B cell (primary cell): Measurements from ENCODE around the gene SIPA1.

ENCODE experiments used
- CTCF ChIP-seq: fragments of 200-600 bp; IDR thresholded peaks from one replicate; pipeline ENCODE4 v1.8.0; 2022; ENCODE audit warnings: antibody characterized with exemption, mild to moderate bottlenecking
- EZH2 ChIP-seq: IDR thresholded peaks from 2 replicates; pipeline ENCODE4 v1.6.1; 2012; ENCODE audit warnings: borderline replicate concordance, low read depth, mild to moderate bottlenecking, moderate library complexity, low read length; ENCODE audit not compliant: insufficient read depth, poor library complexity, severe bottlenecking

GRCh38 chr11:65658174-65659021 lies 20.5 kb downstream of the SIPA1 start:
- TF ChIP-seq CTCF (no peak), EZH2 (no peak)
